Ishikawa (cell line): ENCODE measurements around the gene RSBN1L.

Experiments
- EP300 ChIP-seq: IDR thresholded peaks from 2 replicates; pipeline ENCODE4 v1.6.1; 2012; ENCODE audit warnings: borderline replicate concordance
- FOXM1 ChIP-seq: IDR thresholded peaks from 2 replicates; pipeline ENCODE4 v1.6.1; 2012; ENCODE audit warnings: low read depth, borderline replicate concordance
- TAF1 ChIP-seq: IDR thresholded peaks from 2 replicates; pipeline ENCODE4 v1.6.1; 2012; ENCODE audit warnings: low read depth, mild to moderate bottlenecking

DNA sequence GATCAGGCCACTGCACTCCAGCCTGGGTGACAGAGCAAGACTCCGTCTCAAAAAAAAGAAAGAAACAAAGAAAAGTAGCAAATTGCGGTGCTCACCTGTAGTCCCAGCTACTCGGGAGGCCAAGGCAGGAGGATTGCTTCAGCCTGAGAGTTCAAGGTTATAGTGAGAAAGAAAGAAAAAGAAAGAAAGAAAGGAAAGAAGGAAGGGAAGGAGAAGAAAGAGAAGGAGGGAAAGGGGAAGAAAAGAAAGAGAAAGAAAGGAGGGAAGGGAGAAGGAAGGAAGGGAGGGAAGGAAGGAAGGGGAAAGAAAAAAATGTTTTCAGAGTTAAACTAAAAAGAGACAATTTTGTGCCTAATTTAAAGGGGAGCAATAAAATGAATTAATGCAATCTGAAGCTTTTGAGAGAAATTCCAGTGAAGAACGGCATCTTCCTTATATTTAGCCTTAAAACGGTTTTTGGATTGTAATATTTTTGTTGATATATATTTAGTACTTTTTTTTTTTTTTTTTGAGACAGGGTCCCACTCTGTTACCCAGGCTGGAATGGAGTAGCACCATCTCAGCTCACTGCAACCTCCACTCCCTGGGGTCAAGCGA, 47.4 kb upstream of the RSBN1L start:
- TF ChIP-seq TAF1: no peak
- no peak for TF ChIP-seq FOXM1
- no peak for TF ChIP-seq EP300
